T-helper 1 cell treated with Interleukin-12 subunit alpha and Interleukin-12 subunit beta and Interleukin-4 antibody, amounts not matched to agents 30 ng/mL and 1 ng/mL, for 36 hours (primary cell): Measurements from ENCODE around the gene SUSD1. TPM values are rescaled to one million over a fixed set of nuclear protein-coding genes. Genes with fewer than 3 reads are reported as not detected.

Experiments used
- intact Hi-C: fragments of 100-400 bp; cut with micrococcal nuclease; formaldehyde crosslinking; loops from one replicate; pipeline ENCODE4 v1.15.1; 2024
- total RNA-seq: library from RNA; stranded (reverse); gene quantifications from 2 replicates; pipeline ENCODE4 v1.2.3, GENCODE V29; 2022

The SUSD1 gene
- total RNA-seq, 1 donor from 2014 or later: 23.7 TPM

DNA sequence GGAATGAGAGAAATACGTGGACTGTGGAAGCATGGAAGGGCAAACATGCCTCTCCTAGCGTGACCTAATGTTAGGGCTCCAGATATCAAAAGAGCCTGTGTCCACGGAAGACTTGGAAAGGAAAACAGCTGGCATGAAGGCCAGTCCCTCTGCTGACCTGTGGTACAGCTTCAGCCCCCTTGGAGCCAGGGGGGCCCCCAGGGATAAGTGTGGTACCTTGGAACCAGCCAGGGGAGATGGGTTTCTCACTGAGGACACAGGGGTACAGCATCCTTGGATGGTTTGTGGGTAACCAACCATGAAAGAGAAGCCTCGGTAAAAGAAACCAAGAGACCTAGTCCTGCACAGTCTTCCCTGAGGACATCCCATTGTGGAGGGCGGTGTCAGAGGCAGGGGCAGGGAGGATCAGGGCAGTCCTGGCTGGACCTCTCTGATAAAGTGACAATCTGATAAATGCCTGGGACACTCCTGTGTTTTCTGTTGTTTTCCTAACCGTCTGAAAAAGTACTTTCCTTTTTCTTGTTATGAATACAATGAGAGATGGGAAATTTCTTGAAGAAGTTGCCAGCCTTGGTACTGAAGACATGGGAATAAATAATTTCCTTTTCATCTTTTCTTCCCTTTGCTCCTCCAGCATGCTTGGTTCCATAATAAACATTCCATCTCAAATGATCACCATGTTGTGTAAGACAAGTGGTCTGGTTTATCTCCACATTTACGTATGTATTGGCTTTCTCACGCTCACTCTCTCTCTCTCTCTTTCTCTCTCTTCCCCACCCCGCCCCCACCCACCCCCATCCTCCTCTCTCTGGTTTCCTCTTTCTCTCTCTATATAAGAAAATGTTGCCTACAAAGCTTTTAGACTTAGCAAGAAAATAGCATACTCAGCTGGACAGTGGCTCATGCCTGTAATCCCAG lies 102.1 kb downstream of the SUSD1 start:
- intact Hi-C loops: loop anchor here (10.0 kb wide), 1 partner anchor 588 kb away; the partner anchor contains the start of gene ECPAS

DNA sequence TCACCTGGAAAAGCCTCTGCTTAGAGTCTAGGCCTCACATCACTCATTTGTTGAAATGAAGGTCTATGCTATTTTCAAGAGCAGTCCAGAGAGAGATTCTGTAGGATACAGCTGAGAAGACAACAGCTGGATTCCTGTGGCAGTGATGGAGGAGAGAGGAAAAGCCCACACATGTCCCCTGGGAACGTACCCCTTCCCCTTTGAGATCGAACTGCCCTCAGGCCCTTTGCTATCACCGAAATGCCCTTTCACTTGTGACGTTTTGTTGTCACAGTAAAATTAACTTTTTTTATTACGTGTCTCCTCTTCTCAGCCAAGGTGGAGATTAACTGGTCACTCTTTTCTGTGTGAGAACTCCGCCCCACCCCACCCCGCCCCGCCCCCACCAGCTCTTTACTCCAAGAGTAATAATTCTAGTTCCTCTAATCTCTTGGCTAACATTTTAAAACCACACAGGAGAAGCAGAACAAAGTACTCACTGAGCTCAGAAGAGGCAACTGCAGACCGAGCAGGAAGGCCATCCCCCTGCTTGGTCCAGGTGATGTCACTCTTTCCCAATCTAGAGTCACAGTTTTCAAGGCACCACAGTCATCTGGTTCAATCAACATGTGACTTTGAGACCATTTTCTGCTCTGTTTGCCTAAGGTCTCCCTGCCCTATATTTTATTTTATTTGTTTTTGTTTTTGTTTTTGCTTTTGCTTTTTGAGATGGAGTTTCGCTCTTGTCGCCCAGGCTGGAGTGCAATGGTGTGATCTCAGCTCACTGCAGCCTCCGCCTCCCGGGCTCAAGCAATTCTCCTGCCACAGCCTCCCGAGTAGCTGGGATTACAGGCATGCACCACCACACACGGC lies 105.6 kb downstream of the SUSD1 start:
- intact Hi-C loops: loop anchor here (10.0 kb wide), 1 partner anchor 585 kb away; the partner anchor contains the start of gene ECPAS

DNA sequence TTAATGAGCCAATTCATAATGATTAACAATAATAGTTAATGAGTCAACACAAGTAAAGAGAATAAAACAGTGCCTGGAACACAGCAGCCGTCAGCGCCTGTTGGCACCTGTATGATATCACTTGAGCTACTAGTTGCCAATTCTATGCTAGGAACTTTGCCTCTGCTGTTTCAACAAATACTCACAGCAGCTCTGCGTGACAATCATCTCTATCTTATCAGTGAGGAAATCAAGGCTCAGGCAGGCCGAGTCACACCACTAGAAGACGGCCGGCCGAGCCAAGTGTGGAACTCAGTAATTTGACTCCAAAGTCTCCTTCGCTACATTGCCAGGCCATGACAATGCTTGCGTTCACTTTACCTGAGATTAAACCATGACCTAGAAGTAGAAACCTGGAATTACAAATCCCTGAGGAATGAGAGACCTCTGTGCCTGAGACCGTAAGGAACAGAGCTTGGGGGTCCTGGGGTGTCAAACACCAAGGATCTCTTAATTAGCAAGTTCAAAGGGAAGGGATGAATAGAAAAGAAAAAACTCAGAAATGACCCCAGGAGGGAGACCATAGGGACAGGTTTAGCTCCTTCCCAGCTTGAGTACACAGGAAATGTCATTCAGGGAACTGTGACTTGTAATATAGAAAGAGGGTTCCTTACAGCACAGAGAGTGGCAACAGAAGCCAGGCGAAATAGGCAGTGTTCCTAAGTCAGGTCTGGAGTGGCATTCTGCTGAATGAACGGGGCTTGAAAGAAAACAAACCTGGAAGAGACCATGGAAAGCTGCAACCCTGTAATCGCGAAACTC lies 109.1 kb downstream of the SUSD1 start:
- intact Hi-C loops: no loop called here

DNA sequence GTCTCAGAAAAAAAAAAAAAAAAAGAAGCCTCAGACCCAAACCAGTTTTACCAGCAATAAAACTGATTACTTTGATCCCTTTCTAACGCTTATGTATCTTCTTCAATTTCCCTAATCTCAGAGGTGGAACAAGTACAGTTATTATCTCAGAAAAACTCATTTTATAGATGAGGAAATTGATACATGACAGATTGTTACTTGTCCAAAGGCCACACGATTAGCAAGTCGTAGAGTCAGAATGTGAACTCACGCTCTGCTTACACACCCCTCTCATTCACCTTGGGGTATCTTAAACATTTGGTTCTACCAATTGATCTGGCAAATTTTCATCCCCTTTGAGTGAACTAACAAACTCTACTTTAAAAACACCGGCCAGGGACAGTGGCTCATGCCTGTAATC lies 110.2 kb downstream of the SUSD1 start:
- intact Hi-C loops: loop anchor here (5.0 kb wide), 1 partner anchor 38 kb away; no protein-coding TSS in a partner anchor

DNA sequence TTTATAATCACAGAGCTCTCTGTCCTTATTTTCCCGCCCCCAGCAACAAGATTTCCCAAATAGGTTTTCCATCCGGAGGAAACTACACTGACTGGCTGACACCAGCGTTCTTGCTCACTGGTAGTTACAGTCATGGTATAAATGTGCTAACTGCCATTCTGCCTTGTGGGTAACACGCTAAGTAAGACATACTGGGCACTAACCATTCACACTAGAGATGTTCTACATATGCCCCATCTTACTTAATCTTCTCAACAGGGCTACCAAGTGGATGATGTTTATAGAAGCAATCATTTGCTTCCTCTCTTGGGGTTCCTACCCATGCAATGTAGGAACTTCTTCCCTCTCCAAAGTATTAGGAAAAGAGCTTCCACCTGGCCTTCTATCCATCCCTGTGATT lies 111.5 kb downstream of the SUSD1 start:
- intact Hi-C loops: loop anchor here (5.0 kb wide), 1 partner anchor 36 kb away; no protein-coding TSS in a partner anchor

DNA sequence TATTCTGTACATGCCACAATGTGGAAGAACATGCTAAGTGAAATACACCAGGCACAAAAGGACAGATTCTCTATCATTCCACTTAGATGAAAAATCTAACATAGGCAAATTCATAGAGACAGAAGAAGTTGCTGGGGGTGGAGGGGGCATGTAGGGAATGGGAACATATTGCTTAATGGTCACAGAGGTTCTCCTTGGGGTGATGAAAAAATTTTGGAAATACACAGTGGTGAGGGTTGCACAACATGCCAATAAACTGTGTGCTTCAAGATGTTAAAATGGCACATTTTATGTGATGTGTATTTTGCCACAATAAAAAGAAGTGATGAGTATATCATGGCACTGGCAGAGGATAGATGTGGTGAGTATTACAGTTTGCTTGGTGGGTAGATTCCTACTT lies 111.9 kb downstream of the SUSD1 start:
- intact Hi-C loops: loop anchor here (5.0 kb wide), 1 partner anchor 36 kb away; no protein-coding TSS in a partner anchor

DNA sequence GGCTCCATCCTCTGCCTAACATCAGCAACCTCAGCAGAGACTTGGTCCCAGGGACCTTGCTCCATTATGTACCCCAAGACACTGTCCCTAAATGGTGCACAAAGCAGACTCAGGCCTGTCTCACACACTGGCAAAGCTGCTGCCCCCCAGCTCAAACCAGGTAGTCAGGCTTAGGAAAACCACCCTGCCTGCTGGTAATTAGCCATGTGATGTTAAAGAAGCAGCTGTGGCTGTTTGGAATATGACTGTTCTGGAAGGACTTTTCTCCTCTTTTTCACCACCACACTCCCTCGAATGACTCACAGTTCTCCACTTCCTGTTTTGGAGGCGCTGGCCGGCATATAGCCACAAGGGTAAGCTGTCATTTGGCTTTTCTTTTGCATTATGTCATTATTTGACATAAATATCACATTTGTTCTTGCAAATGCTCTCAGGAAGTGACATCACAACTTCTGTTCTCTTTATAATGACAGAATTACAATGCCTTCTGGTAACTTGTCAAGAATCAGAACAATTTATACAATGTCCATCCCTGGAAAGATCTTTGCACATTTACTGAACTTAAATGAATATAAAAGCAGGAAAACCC lies 113.9 kb downstream of the SUSD1 start:
- intact Hi-C loops: loop anchor here (1.0 to 5.0 kb wide), 4 partner anchors 24 to 400 kb away; partner anchors contain the start of genes GNG10 and UGCG

DNA sequence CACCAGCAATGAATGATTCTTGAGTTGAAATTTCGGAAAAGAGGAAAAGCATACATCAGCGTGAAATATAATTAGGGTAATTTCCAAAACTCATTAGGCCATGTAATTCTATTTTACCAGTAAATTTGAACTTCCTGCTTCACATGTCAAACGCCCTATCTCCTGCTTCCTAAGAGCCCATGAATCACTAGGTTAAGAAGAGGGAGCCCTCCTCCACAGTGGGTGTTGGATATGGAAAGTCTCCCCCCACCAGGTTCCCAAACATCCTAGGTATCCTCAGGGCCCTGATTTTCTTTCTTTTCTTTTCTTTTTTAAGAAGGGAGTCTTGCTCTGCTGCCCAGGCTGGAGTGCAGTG lies 115.2 kb downstream of the SUSD1 start:
- intact Hi-C loops: loop anchor here (5.0 kb wide), 1 partner anchor 33 kb away; no protein-coding TSS in a partner anchor

DNA sequence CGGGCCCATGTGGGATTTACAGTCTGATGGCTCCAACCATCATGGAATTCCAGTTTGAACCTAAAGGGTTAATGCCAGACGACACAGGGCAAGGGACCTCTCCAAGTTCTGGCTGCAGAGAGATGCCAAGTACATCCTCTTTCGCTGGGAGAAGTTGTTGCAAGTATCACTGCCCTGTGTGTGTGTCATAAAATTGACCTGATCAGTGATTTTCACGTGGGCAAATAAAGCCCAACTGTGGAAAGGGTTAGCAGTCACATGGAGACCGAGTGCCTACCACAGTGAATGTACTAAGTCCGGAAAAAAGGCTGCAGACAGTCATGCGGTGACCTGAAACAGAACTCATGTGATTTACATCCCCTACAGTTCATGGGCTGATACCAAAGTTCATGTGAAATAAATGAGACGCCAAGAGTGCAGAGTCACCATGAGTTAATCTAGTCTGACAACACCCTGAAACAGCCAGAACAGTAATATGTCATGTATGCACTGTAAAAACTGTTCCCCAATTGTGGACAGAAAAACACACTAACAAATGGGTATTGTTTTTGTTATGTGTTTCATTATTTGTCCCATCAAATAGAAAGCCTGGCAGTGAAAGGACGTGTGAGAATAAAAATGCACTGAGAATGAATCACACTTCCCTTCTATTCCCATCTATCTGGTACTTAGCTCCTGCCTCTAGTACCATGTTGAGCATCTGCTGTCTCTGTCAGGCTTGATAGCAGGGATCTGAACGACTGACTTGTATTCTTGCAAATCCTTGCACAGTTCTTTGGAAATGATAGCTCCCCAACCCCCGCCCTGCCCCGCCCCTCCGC lies 115.7 kb downstream of the SUSD1 start:
- intact Hi-C loops: no loop called here

DNA sequence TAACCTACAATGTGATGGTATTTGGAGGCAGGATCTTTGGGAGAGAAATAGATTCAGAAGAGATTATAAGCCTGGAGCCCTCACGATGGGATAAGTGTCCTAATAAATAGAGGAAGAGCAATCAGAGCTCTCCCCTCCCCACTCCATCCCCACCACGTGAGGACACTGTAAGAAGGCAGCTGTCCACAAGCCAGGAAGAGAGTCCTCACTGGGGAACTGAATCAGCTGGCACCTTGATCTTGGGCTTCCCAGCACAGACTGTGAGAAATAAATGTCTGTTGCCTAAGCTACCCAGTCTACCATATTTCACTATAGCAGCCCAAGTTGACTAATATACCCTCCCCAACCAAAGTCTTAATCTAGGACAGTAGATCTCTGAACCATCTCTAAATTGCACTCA lies 118.1 kb downstream of the SUSD1 start:
- intact Hi-C loops: no loop called here

DNA sequence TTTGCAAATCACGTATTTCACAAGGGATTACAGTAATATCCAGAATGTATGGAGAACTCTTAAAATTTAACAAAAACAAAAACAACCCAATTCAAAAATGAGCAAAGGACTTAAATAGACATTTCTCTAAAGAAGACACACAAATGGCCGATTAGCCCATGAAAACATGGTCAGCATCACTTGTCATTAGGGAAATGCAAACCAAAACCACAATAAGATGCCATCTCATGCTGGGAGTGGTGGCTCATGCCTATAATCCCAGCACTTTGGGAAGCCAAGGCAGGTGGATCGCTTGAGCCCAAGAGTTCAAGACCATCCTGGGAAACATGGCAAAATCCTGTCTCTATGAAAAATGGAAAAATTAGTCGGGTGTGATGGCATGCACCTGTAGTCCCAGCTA lies 120.2 kb downstream of the SUSD1 start:
- intact Hi-C loops: no loop called here

DNA sequence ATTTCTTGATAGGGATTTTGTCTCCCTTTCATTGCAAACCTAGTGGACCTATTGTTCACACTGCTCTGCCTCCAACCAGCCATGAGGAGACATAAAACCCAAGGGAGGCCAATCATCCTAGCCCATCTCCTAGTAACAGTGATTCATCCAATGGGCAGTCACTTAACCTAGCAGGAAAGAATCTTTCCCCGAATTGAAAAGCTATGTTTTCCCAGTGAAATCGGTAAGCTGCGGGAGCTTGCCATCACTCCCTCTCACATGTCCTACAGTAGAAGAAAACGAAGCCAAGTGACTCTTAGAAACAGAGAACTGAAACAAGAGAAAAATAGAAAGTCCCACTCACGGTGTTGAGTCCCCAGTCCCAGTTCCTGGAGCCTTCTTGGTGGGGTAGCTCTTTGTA lies 123.3 kb downstream of the SUSD1 start:
- intact Hi-C loops: no loop called here

DNA sequence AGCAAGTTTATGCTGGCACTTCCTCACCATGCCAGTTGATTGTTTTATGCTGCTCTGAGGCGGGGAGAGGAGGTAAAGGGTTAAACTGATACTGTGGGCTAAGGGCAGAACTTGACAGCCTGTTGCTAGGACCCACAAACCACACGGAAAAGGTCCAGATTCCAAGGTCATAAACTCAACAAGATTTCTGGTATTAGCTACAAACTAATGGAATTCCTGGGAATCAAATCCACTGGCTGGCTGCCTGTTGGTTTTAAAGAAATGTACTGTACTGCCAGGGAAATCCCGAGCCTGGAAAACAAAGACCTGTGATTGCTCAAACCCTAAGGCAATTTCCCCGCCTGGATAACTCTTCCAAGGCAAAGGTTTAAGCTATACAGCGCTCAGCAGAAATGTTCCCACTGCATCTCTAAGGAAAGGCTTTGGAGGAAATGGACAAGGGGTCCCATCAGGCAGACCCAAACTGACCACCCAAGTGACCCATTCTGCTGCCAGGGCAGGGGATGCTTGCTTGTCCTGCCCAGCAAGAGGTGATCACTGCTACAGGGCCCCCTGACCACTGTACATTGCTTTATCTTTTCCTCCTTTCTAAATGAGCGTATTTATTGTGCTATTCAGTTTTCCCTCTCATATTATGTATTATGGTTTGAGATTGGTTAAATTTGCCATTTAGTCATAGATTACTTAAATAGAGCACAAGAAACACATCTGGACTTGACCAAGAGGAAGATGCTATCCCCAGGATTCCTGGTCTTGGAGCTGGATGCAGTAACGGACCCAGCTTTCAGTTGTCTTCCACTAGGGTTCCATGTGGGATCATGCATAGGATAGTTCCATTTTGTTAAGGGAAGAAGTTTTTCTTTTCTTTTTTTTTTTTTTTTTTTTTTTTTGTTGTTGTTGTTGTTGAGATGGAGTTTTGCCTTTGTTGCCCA lies 124.3 kb downstream of the SUSD1 start:
- intact Hi-C loops: no loop called here

DNA sequence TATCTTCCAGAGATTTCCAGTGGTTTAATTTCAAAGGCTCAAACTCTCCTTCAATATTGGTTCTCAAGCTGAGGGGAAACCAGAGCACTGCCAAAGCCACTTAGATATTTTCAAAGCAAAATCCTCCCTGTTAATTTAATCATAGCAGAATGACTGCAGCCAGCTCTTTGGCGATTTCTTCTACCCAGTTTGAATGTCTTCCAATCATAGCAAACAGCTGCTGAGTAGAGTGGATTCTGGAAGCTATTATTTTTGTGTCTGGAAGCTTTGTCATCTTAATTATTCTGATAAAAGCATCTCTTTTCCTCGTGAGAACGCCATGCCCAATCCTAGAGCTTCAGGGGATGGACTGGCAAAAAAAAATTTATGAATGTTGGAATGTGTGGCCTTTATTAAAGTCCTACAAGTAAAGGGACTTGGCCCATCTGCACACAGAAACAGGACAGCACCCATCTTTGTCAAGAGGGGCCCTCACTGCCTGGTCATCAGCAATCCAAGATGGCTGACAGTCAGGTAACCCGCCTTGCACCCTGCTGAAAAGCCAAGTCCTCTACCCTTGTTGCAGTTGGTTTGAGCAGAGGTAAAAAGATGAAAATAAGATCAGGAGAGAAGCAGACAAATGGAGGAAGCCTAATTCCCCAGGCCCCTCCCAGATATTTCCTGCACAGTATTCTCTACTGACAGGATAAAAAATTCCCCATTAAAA lies 125.1 kb downstream of the SUSD1 start:
- intact Hi-C loops: no loop called here

DNA sequence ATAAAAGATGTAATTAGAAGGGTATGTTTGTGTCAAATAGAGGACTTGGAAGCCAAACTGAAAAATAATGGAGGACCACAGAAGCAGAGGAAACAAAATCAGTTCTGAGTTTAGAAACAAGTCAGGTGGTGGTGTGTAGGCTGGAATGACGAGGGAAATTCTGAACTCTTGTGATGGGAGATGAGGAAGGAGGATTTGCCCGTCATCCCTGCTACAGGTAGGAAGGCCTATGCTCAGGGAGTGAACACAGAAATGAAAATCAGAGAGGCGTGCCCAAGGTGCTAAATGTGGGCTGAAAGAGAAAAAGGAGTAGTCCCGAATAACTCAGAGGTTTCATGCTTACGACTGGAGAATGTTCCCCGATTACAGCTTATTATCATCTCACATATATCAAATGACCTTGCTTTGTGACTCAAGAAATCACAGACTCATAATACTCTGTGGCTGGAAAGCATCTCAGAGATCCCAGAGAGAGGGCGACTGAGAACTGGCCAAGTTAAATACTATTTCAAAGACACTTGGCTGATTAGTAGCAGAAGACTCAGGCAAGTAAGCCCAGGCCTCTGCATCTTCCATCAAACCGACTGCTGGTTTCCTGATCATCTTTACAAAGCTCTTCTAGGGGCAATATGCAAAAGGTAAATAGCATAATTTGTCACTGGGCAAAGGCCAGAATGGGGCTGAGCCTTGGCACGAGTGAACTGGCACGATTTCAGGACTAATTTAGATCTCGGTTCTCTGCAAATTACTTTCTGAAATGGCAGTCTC lies 126.0 kb downstream of the SUSD1 start:
- intact Hi-C loops: no loop called here

DNA sequence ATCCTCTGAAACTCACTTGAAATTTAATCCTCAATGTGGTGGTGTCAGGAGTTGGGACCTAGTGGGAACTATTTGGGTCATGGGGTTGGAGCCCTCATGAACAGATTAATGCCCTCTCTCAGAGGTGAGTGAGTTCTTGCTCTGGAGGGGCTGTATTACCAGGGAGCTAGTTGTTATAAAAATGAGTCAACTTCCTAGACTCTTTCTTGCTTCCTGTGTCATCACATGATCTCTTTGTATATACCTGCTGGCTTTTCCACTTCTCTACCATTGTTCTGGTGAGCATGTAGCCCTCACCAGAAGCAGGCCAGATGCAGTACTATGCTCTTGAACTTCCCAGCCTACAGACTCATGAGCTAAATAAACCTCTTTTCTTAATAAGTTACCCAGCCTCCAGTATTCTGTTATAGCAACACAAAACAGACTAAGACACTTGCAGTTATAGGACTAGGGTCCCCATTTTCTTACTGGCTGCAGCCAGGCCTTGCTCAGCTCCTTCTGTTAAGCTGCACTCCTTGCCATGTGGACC lies 127.5 kb downstream of the SUSD1 start:
- intact Hi-C loops: no loop called here

DNA sequence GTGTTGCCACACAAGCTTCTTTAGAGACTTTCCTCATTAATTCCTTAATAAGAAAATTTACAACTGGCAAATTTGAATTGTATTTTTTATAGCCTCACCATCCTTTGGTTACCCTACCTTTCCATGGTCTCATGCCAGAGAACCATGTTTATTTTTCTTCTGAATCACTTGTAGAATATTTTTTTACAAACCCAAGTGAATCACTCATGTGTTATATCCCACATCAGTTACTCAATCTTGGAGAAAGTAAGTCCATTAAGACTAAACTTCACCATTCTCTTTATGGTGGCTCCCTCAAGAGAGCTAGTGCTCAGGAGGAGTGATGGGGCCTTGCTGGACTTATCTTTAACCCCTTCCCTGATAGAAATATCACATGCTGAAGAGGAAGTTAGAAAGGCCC lies 128.9 kb downstream of the SUSD1 start:
- intact Hi-C loops: no loop called here
